Spleen (tissue), 11 donors: ENCODE measurements around the gene MAS1L. TPM values are rescaled to one million over a fixed set of nuclear protein-coding genes. Genes with fewer than 3 reads are reported as not detected.

Experiments used
- DNase-seq: peaks from one replicate; pipeline ENCODE4 v3.0.0-alpha.2; 2020
- H3K27ac ChIP-seq, 8 donors: fragments of 200-600 bp; sonication (generic) in 7 of 8; 1 replicate in 4 of 8; 2 replicates in 4 of 8; pipeline versions ENCODE4 v1.5.0 to v1.8.0; 2016 to 2021; ENCODE audit warnings: inconsistent platforms in 4 of 8, mild to moderate bottlenecking in 4 of 8, moderate library complexity in 1 of 8
- H3K27me3 ChIP-seq, 7 donors: fragments of 200-600 bp; sonication (generic) in 6 of 7; replicated peaks in 1 of 7; 1 replicate in 4 of 7; 2 replicates in 3 of 7; pipeline versions ENCODE4 v1.5.0 to v1.8.0; 2016 to 2021; ENCODE audit warnings: inconsistent platforms in 3 of 7, mild to moderate bottlenecking in 1 of 7
- H3K36me3 ChIP-seq, 6 donors: fragments of 200-600 bp; sonication (generic) in 5 of 6; 1 replicate in 4 of 6; 2 replicates in 2 of 6; pipeline versions ENCODE4 v1.5.0 to v1.8.0; 2016 to 2021; ENCODE audit warnings: inconsistent platforms in 2 of 6
- H3K4me1 ChIP-seq, 6 donors: fragments of 200-600 bp; sonication (generic) in 5 of 6; 1 replicate in 3 of 6; 2 replicates in 3 of 6; pipeline versions ENCODE4 v1.5.0 to v1.8.0; 2016 to 2021; ENCODE audit warnings: inconsistent platforms in 3 of 6
- H3K4me3 ChIP-seq, 8 donors: fragments of 200-600 bp; sonication (generic) in 7 of 8; 1 replicate in 4 of 8; 2 replicates in 4 of 8; pipeline versions ENCODE4 v1.5.0 to v1.8.0; 2016 to 2021; ENCODE audit warnings: inconsistent platforms in 4 of 8, mild to moderate bottlenecking in 4 of 8, moderate library complexity in 2 of 8
- H3K9me3 ChIP-seq, 8 donors: fragments of 200-600 bp; sonication (generic) in 7 of 8; 1 replicate in 4 of 8; 2 replicates in 4 of 8; pipeline versions ENCODE4 v1.5.0 to v1.8.0; 2016 to 2021; ENCODE audit warnings: inconsistent platforms in 4 of 8
- CTCF ChIP-seq, 11 experiments: fragments of 200-600 bp in 7 of 11; fragments of 450-650 bp in 4 of 11; sonication (generic) in 4 of 11; IDR thresholded peaks in 8 of 11; conservative IDR thresholded peaks in 3 of 11; 1 replicate in 7 of 11; 2 replicates in 4 of 11; pipeline versions ENCODE4 v1.4.0 to v1.8.0; 2016 to 2021; ENCODE audit warnings: antibody characterized with exemption in 11 of 11, inconsistent platforms in 4 of 11, mild to moderate bottlenecking in 1 of 11
- POLR2A ChIP-seq, 3 donors: fragments of 450-650 bp; IDR thresholded peaks; one replicate each; pipeline ENCODE4 v1.5.1; 2017; ENCODE audit warnings: antibody characterized with exemption in 3 of 3, mild to moderate bottlenecking in 1 of 3
- POLR2AphosphoS5 ChIP-seq, 3 donors: sonication (generic); formaldehyde crosslinking; IDR thresholded peaks; one replicate each; pipeline ENCODE4 v1.5.1; 2017; ENCODE audit warnings: antibody characterized with exemption in 3 of 3
- WGBS, 5 donors: extraction: QIAGEN DNeasy Blood & Tissue Kit in 3 of 5; methylation state at CpG; one replicate each; pipeline versions ENCODE4 v1.1.5 to v1.1.7; 2013 to 2018; 5-methylcytosine and 5-hydroxymethylcytosine counted together
- intact Hi-C: fragments of 100-400 bp; cut with DNase I; formaldehyde crosslinking; loops from one replicate; pipeline ENCODE4 v1.15.0; 2023; ENCODE audit warnings: low total_unique reads
- polyA plus RNA-seq, 3 donors: library from polyadenylated mRNA; stranded (reverse); fragments of 200-250 nt; gene quantifications; one replicate each; pipeline ENCODE4 v1.2.1, GENCODE V29; 2013
- total RNA-seq, 7 donors: library from RNA; depleted of rRNA in 3 of 7; stranded (reverse); fragments of >200 nt in 3 of 7; fragmentation: NEBNext Ultra II Directional in 4 of 7; extraction: Animal tissue kit (Norgen Biotek cat#: 25700) in 4 of 7; gene quantifications; one replicate each; pipeline versions ENCODE4 v1.1.0 to v1.2.1, GENCODE V29; 2016 to 2021
- donor health status: healthy with polysubstance abuse.
- donor health status: DM: no; HTN: no; CAD: no; lungs with moderate emphysema.
- donor health status: DM: no; HTN: no; CAD: no.
- donor health status: Bipolar disorder and iron deficiency.
- donor health status: healthy.
- donor health status: DM: no; HTN: no; CAD: no.
- donor health status: DM: yes; HTN: yes; CAD: no.

Gene MAS1L
- total and polyA plus RNA-seq, 10 donors, result not detected

DNA sequence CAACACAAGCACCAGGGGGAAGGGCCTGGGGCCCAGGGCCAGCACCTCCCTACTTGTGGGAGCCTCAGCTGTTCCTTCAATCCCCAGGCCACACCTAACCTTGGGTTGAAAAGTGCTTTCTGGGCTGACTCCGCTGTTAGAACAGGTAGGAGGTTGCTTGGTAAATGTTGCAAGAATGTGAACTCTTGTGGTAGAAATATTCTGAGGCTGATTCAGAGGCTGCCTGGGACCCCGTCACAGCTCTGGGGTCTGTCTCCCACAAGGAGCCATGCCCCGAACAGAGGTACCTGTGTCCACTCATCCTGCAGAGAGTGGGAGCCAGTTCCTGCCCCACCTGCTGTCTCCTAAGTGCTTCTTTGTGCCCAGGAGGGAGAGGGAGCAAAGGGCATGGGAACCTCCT is 14.4 kb upstream of the MAS1L start:
- 66 to 98% (median 91%) methylated on average over 1 to 3 of the region's 3 CpGs for WGBS, 5 donors
- intact Hi-C loops, result no loop called here

GRCh38 chr6:29501106-29501505 is 13.3 kb upstream of the MAS1L start:
- Histone ChIP-seq H3K27ac (no peak overlapping the region), H3K9me3 (no peaks in the 10 kb centered on the region), H3K36me3 (no peaks in the 10 kb centered on the region), H3K4me3 (no peak overlapping the region), H3K4me1 (no peaks in the 10 kb centered on the region), H3K27me3 (peaks cover 0 to 38% (median 9%) of the 10 kb centered on the region in 7 donors)
- 88 to 96% (median 92%) methylated on average over 6 of the region's 6 CpGs for WGBS, 5 donors
- TF ChIP-seq POLR2A (IDR thresholded peaks at IDR 0.05), result no peak
- TF ChIP-seq POLR2AphosphoS5 (IDR thresholded peaks at IDR 0.05), result no peak
- no peak for TF ChIP-seq CTCF (IDR thresholded peaks at IDR 0.05 in 8 of 11, conservative IDR thresholded peaks at IDR 0.05 in 3 of 11)
- intact Hi-C loops, result no loop called here
- no peak for DNase-seq

More for the DNA sequence above, 14.4 kb upstream of the MAS1L start:
- no peaks in the 10 kb centered on the region for H3K36me3 ChIP-seq
- no peaks in the 10 kb centered on the region for H3K4me1 ChIP-seq
- no peak for DNase-seq
- peaks cover 0 to 32% (median 9%) of the 10 kb centered on the region in 7 donors for H3K27me3 ChIP-seq
- no peak for TF ChIP-seq POLR2A (IDR thresholded peaks at IDR 0.05)
- TF ChIP-seq CTCF (IDR thresholded peaks at IDR 0.05 in 8 of 11, conservative IDR thresholded peaks at IDR 0.05 in 3 of 11), result no peak
- TF ChIP-seq POLR2AphosphoS5 (IDR thresholded peaks at IDR 0.05), result no peak
- H3K9me3 ChIP-seq, result no peaks in the 10 kb centered on the region
- no peak overlapping the region for H3K4me3 ChIP-seq
- no peak overlapping the region for H3K27ac ChIP-seq

DNA sequence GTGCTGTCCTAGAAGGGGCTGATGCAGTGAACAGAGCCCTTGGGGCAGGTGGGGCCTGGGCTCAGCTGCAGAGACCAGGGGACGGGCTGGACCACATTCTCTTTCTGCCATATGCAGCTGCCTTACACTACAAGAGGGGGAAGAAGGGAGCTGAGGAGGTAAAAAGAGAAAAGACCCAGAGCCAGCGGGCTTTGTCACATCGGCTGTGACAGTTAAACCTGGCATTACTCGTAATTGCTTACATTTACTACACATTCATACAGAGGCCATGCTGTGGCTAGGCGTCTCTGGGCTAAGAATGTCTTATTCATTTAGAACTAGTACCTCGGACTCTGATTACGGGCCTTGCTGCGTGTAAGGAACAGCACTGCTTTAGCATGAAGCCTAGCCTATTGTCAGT is 12.8 kb upstream of the MAS1L start:
- H3K27me3 ChIP-seq, result peaks cover 0 to 41% (median 9%) of the 10 kb centered on the region in 7 donors
- no peak overlapping the region for H3K4me3 ChIP-seq
- WGBS, 5 donors, result 78 to 94% (median 89%) methylated on average over 8 of the region's 8 CpGs
- intact Hi-C loops, result no loop called here
- DNase-seq, result no peak
- no peaks in the 10 kb centered on the region for H3K9me3 ChIP-seq
- no peak for TF ChIP-seq CTCF (IDR thresholded peaks at IDR 0.05 in 8 of 11, conservative IDR thresholded peaks at IDR 0.05 in 3 of 11)
- TF ChIP-seq POLR2A (IDR thresholded peaks at IDR 0.05), result no peak
- no peak for TF ChIP-seq POLR2AphosphoS5 (IDR thresholded peaks at IDR 0.05)
- H3K36me3 ChIP-seq, result no peaks in the 10 kb centered on the region
- H3K27ac ChIP-seq, result no peak overlapping the region
- no peaks in the 10 kb centered on the region for H3K4me1 ChIP-seq

DNA sequence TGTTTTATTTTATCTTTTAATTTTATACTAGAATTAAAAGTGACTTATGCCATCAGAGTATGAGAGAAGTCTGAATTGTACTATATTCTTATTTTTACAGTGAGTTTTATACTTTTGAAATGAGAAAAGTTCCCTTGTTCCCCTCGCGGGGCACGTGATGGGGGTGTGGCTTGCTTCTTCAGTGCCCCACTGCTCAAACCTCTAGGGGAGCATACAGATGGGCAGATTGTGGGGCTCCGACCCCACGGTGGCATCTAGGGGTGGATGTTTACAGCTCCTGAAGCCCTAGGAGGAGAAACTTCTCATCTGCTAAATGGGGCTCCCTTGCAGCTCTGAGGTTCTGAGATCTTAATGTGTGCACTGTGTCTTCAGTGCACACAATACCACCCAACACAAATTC is 11.9 kb upstream of the MAS1L start:
- no peak for DNase-seq
- intact Hi-C loops, result no loop called here
- Histone ChIP-seq H3K36me3 (no peaks in the 10 kb centered on the region), H3K4me3 (no peak overlapping the region), H3K27me3 (peaks cover 0 to 41% (median 9%) of the 10 kb centered on the region in 7 donors), H3K27ac (no peak overlapping the region), H3K4me1 (no peaks in the 10 kb centered on the region), H3K9me3 (no peaks in the 10 kb centered on the region)
- WGBS, 5 donors, result 73 to 88% (median 81%) methylated on average over 5 of the region's 5 CpGs
- TF ChIP-seq POLR2A (IDR thresholded peaks at IDR 0.05) (no peak), CTCF (IDR thresholded peaks at IDR 0.05 in 8 of 11, conservative IDR thresholded peaks at IDR 0.05 in 3 of 11) (no peak)
